A673 (cell line): Measurements from ENCODE around the gene MRI1. TPM values are rescaled to one million over a fixed set of nuclear protein-coding genes. Genes with fewer than 3 reads are reported as not detected.
A peak's percentile ranks its signal among the peaks of the same experiment; 100 is the strongest.

Experiments
- BruUV-seq: library from RNA; stranded (reverse); fragments of 400-500 nt; replicated peaks from 2 replicates; lab custom pipeline; 2021; lab: Mats Ljungman, UMichigan
- CTCF ChIA-PET: fragments of 300-600 bp; sonication (Branson Sonifier 250); formaldehyde crosslinking; loops from one replicate; lab custom pipeline; 2022; ENCODE audit warnings: antibody characterized with exemption; lab: Charles Lee
- POLR2A ChIA-PET: fragments of 300-600 bp; sonication (Branson Sonifier 250); formaldehyde crosslinking; loops from one replicate; lab custom pipeline; 2022; ENCODE audit warnings: antibody characterized with exemption; ENCODE audit not compliant: low non-redundant PET; lab: Charles Lee
- DNase-seq: peaks from one replicate; pipeline ENCODE4 v3.0.0-alpha.2; 2015; ENCODE audit warnings: low spot score
- H3K27ac ChIP-seq: fragments of 200-600 bp; sonication (generic); 2 replicates; pipeline ENCODE4 v1.5.1; 2016; ENCODE audit warnings: mixed run types, low read depth, mild to moderate bottlenecking, mixed read lengths, antibody characterized with exemption, low read length; ENCODE audit not compliant: poor library complexity, severe bottlenecking
- H3K27me3 ChIP-seq: fragments of 200-600 bp; sonication (generic); replicated peaks from 2 replicates; pipeline ENCODE4 v1.6.1; 2017; ENCODE audit warnings: mixed run types, low read depth, mild to moderate bottlenecking, mixed read lengths, antibody characterized with exemption, low read length; ENCODE audit not compliant: insufficient read depth, poor library complexity
- H3K36me3 ChIP-seq: fragments of 200-600 bp; sonication (generic); 2 replicates; pipeline ENCODE4 v1.6.1; 2016; ENCODE audit warnings: mixed run types, mild to moderate bottlenecking, mixed read lengths, antibody characterized with exemption, low read length; ENCODE audit not compliant: insufficient read depth, poor library complexity, severe bottlenecking
- H3K4me1 ChIP-seq: fragments of 200-600 bp; sonication (generic); 2 replicates; pipeline ENCODE4 v1.6.1; 2017; ENCODE audit warnings: mixed run types, mild to moderate bottlenecking, mixed read lengths, antibody characterized with exemption, low read length; ENCODE audit not compliant: insufficient read depth, poor library complexity, severe bottlenecking
- H3K4me3 ChIP-seq: fragments of 200-600 bp; sonication (generic); 2 replicates; pipeline ENCODE4 v1.5.1; 2016; ENCODE audit warnings: low read depth, mixed run types, mild to moderate bottlenecking, mixed read lengths, low read length; ENCODE audit not compliant: poor library complexity, severe bottlenecking
- H3K9me3 ChIP-seq: fragments of 200-600 bp; sonication (generic); 2 replicates; pipeline ENCODE4 v1.6.1; 2016; ENCODE audit warnings: mixed run types, low read depth, mild to moderate bottlenecking, mixed read lengths, antibody characterized with exemption, low read length; ENCODE audit not compliant: poor library complexity, severe bottlenecking
- CTCF ChIP-seq: fragments of 300-800, 200-600 bp; sonication (generic); conservative IDR thresholded peaks from 2 replicates; pipeline ENCODE4 v1.5.1; 2017; ENCODE audit warnings: low read depth, mild to moderate bottlenecking, antibody characterized with exemption, low read length, moderate library complexity, mixed read lengths
- EZH2 ChIP-seq: fragments of 200-600 bp; sonication (generic); IDR thresholded peaks from 2 replicates; pipeline ENCODE4 v1.6.1; 2017; ENCODE audit warnings: borderline replicate concordance, low read depth, mild to moderate bottlenecking, mixed read lengths, antibody characterized with exemption, low read length; ENCODE audit not compliant: poor library complexity, severe bottlenecking
- intact Hi-C: fragments of 100-400 bp; cut with micrococcal nuclease; formaldehyde crosslinking; loops from one replicate; pipeline ENCODE4 v1.10.0; 2022; ENCODE audit not compliant: unreplicated experiment
- total RNA-seq: library from RNA; stranded (reverse); gene quantifications from 2 replicates; pipeline ENCODE4 v1.2.3, GENCODE V29; 2021

Gene MRI1
- total RNA-seq, 1 experiment from 2014 or later, result 63.8 TPM

- intact Hi-C loops, result no loop called here
- no TSS peak for BruUV-seq
- peaks cover 10% of the 10 kb centered on the region for H3K4me1 ChIP-seq
- H3K27ac ChIP-seq, result no peak overlapping the region
- no peak overlapping the region for H3K4me3 ChIP-seq
- H3K36me3 ChIP-seq, result peaks cover 40% of the 10 kb centered on the region
- ChIA-PET POLR2A (no interaction called here), CTCF (no interaction called here)
- H3K9me3 ChIP-seq, result no peaks in the 10 kb centered on the region
- no peak for TF ChIP-seq CTCF
- no peak for TF ChIP-seq EZH2
- no peak for DNase-seq
- no peaks in the 10 kb centered on the region for H3K27me3 ChIP-seq
These were observed 4.2 kb downstream of the MRI1 start for GRCh38 chr19:13768510-13768909.

GRCh38 chr19:13770013-13770635, 5.8 kb downstream of the MRI1 start:
- BruUV-seq, result no TSS peak
- ChIA-PET CTCF (no interaction called here), POLR2A (no interaction called here)
- no peaks in the 10 kb centered on the region for H3K27me3 ChIP-seq
- H3K4me1 ChIP-seq, result peaks cover 9% of the 10 kb centered on the region
- intact Hi-C loops, result no loop called here
- no peak for DNase-seq
- H3K4me3 ChIP-seq, result no peak overlapping the region
- no peak overlapping the region for H3K27ac ChIP-seq
- TF ChIP-seq CTCF (no peak), EZH2 (no peak)
- peaks cover 40% of the 10 kb centered on the region for H3K36me3 ChIP-seq
- no peaks in the 10 kb centered on the region for H3K9me3 ChIP-seq

- peak within 1 kb of the TSS; percentile 95 for H3K4me3 ChIP-seq
- DNase-seq, result peak; percentile 94
- intact Hi-C loops, result loop anchor here (1.0 kb wide), 1 partner anchor 9 kb away; no protein-coding TSS in a partner anchor
- H3K4me1 ChIP-seq, result peaks cover 6% of the 10 kb centered on the region
- no peaks in the 10 kb centered on the region for H3K27me3 ChIP-seq
- peaks cover 41% of the 10 kb centered on the region for H3K36me3 ChIP-seq
- TF ChIP-seq CTCF (no peak), EZH2 (no peak)
- no TSS peak for BruUV-seq
- CTCF ChIA-PET, result interaction anchor here (0.6 to 1.6 kb wide), 4 partner anchors 88 to 640 kb away, joined by 3 to 11 read pairs (median 4); no protein-coding TSS in a partner anchor
- peak within 1 kb of the TSS; percentile 92 for H3K27ac ChIP-seq
- no peaks in the 10 kb centered on the region for H3K9me3 ChIP-seq
- POLR2A ChIA-PET, result interaction anchor here (0.6 kb wide), 2 partner anchors 50 to 52 kb away, joined by 3 to 4 read pairs; no protein-coding TSS in a partner anchor
These were observed 10.2 kb downstream of the MRI1 start, which contains the start of gene C19orf53 for GRCh38 chr19:13774217-13775191. C19orf53 (plus strand) TSS chr19:13774456; CDS start chr19:13774478, 22 bp downstream.
